Smooth muscle cell (in vitro differentiated cells): ENCODE results near the gene TBC1D8. TPM values are rescaled to one million over a fixed set of nuclear protein-coding genes. Genes with fewer than 3 reads are reported as not detected.

Source experiments
- DNase-seq: peaks from one replicate; lab custom pipeline; 2025; ENCODE audit not compliant: unreplicated experiment; lab: John Stamatoyannopoulos, UW
- H2AFZ ChIP-seq: fragments of 200-600 bp; sonication (generic); 2 replicates; pipeline ENCODE4 v1.6.0; 2016; ENCODE audit warnings: antibody characterized with exemption, low read depth, mild to moderate bottlenecking
- H3F3A ChIP-seq: fragments of 200-600 bp; sonication (generic); 2 replicates; pipeline ENCODE4 v1.6.0; 2017; ENCODE audit warnings: antibody characterized with exemption, low read depth
- H3K27ac ChIP-seq: fragments of 200-600 bp; sonication (generic); 2 replicates; pipeline ENCODE4 v1.5.1; 2016; ENCODE audit warnings: low read depth, mild to moderate bottlenecking
- H3K27me3 ChIP-seq: fragments of 200-600 bp; sonication (generic); 2 replicates; pipeline ENCODE4 v1.6.1; 2016; ENCODE audit warnings: low read depth, mild to moderate bottlenecking
- H3K36me3 ChIP-seq: fragments of 200-600 bp; sonication (generic); 2 replicates; pipeline ENCODE4 v1.5.1; 2016; ENCODE audit warnings: low read depth
- H3K4me1 ChIP-seq: fragments of 200-600 bp; sonication (generic); 2 replicates; pipeline ENCODE4 v1.5.1; 2016; ENCODE audit warnings: low read depth
- H3K4me2 ChIP-seq: fragments of 200-600 bp; sonication (generic); 2 replicates; pipeline ENCODE4 v1.6.0; 2016; ENCODE audit warnings: mild to moderate bottlenecking
- H3K4me3 ChIP-seq: fragments of 200-600 bp; sonication (generic); 2 replicates; pipeline ENCODE4 v1.5.1; 2016; ENCODE audit warnings: mild to moderate bottlenecking
- H3K79me2 ChIP-seq: fragments of 200-600 bp; sonication (generic); 2 replicates; pipeline ENCODE4 v1.6.0; 2016; ENCODE audit warnings: low read depth, mild to moderate bottlenecking
- H3K9ac ChIP-seq: fragments of 200-600 bp; sonication (generic); 2 replicates; pipeline ENCODE4 v1.6.0; 2016; ENCODE audit warnings: low read depth
- H3K9me3 ChIP-seq: fragments of 200-600 bp; sonication (generic); replicated peaks from 2 replicates; pipeline ENCODE4 v1.5.1; 2016; ENCODE audit warnings: low read depth
- H4K20me1 ChIP-seq: fragments of 200-600 bp; sonication (generic); 2 replicates; pipeline ENCODE4 v1.6.0; 2016; ENCODE audit warnings: low read depth
- CTCF ChIP-seq: fragments of 200-600 bp; sonication (generic); IDR thresholded peaks from 2 replicates; pipeline ENCODE4 v1.5.1; 2017; ENCODE audit warnings: borderline replicate concordance, mild to moderate bottlenecking, antibody characterized with exemption; ENCODE audit not compliant: insufficient read depth, poor library complexity, severe bottlenecking
- WGBS: methylation state at CpG from one replicate; pipeline ENCODE4 v1.1.7; 2016; ENCODE audit warnings: low lambda C conversion rate; 5-methylcytosine and 5-hydroxymethylcytosine counted together
- polyA plus RNA-seq: library from polyadenylated mRNA; unstranded; fragments of >200 nt; fragmentation: Nextera tagmentation; extraction: Ambion mirVana; gene quantifications from 2 replicates; pipeline ENCODE4 v1.2.1, GENCODE V29; 2016
- total RNA-seq: library from RNA; depleted of rRNA; stranded (reverse); fragments of >200 nt; gene quantifications from 2 replicates; pipeline ENCODE4 v1.2.3, GENCODE V29; 2014

The TBC1D8 gene
- total and polyA plus RNA-seq, 2 experiments from 2014 or later: 0.89 to 15.1 TPM

GRCh38 chr2:101120124-101120996, 30.8 kb downstream of the TBC1D8 start:
- 68% methylated on average over 11 of the region's 11 CpGs for WGBS
- no peaks in the 10 kb centered on the region for H3K9me3 ChIP-seq
- no peak overlapping the region for H3K9ac ChIP-seq
- no peak overlapping the region for H3K4me2 ChIP-seq
- no peaks in the 10 kb centered on the region for H3F3A ChIP-seq
- DNase-seq: no peak
- H3K4me1 ChIP-seq: no peaks in the 10 kb centered on the region
- H3K4me3 ChIP-seq: no peak overlapping the region
- no peaks in the 10 kb centered on the region for H4K20me1 ChIP-seq
- H2AFZ ChIP-seq: no peak overlapping the region
- no peak for TF ChIP-seq CTCF
- no peaks in the 10 kb centered on the region for H3K79me2 ChIP-seq
- no peaks in the 10 kb centered on the region for H3K27me3 ChIP-seq
- H3K36me3 ChIP-seq: no peaks in the 10 kb centered on the region
- peak overlapping the region; percentile 26 for H3K27ac ChIP-seq

- no peaks in the 10 kb centered on the region for H3K27me3 ChIP-seq
- no peaks in the 10 kb centered on the region for H3K4me1 ChIP-seq
- no peak overlapping the region for H3K4me3 ChIP-seq
- H3K27ac ChIP-seq: no peak overlapping the region
- no peak overlapping the region for H3K9ac ChIP-seq
- no peaks in the 10 kb centered on the region for H3F3A ChIP-seq
- no peaks in the 10 kb centered on the region for H3K36me3 ChIP-seq
- H4K20me1 ChIP-seq: no peaks in the 10 kb centered on the region
- no peaks in the 10 kb centered on the region for H3K9me3 ChIP-seq
- no peak for TF ChIP-seq CTCF
- H3K79me2 ChIP-seq: no peaks in the 10 kb centered on the region
- DNase-seq: no peak
- no peak overlapping the region for H3K4me2 ChIP-seq
- WGBS: 77% methylated on average over 2 of the region's 2 CpGs
- H2AFZ ChIP-seq: no peak overlapping the region
Measured at GRCh38 chr2:101119431-101119830, 31.8 kb downstream of the TBC1D8 start.

- DNase-seq: no peak
- Histone ChIP-seq H3K9ac (no peak overlapping the region), H4K20me1 (no peaks in the 10 kb centered on the region), H2AFZ (no peak overlapping the region), H3K27me3 (no peaks in the 10 kb centered on the region), H3K4me3 (no peak overlapping the region), H3K79me2 (no peaks in the 10 kb centered on the region), H3K4me2 (no peak overlapping the region), H3K36me3 (no peaks in the 10 kb centered on the region), H3K4me1 (peaks cover 9% of the 10 kb centered on the region), H3K9me3 (no peaks in the 10 kb centered on the region), H3K27ac (no peak overlapping the region), H3F3A (peaks cover 6% of the 10 kb centered on the region)
- WGBS: 96% methylated on average over 9 of the region's 9 CpGs
- no peak for TF ChIP-seq CTCF
Measured at GRCh38 chr2:101116841-101117552, 34.2 kb downstream of the TBC1D8 start.
